Cardiac muscle cell (in vitro differentiated cells and primary cell): ENCODE data around the gene NRIP2. TPM values are rescaled to one million over a fixed set of nuclear protein-coding genes. Genes with fewer than 3 reads are reported as not detected.

Experiments used
- DNase-seq, 2 donors: peaks; one replicate each; pipeline versions ENCODE4 v3.0.0 to v3.0.0-alpha.2; 2010 to 2017; ENCODE audit warnings: low read depth in 1 of 2, low spot score in 1 of 2
- H3K27ac ChIP-seq: fragments of 200-600 bp; sonication (generic); 2 replicates; pipeline ENCODE4 v1.5.1; 2016
- H3K27me3 ChIP-seq: fragments of 200-600 bp; sonication (generic); 2 replicates; pipeline ENCODE4 v1.6.0; 2016; ENCODE audit warnings: control low read depth
- H3K36me3 ChIP-seq: fragments of 200-600 bp; sonication (generic); 2 replicates; pipeline ENCODE4 v1.5.1; 2016; ENCODE audit warnings: control low read depth
- H3K4me1 ChIP-seq: fragments of 200-600 bp; sonication (generic); 2 replicates; pipeline ENCODE4 v1.8.1; 2017; ENCODE audit warnings: low read depth, mild to moderate bottlenecking, mixed run types
- H3K4me3 ChIP-seq: fragments of 200-600 bp; sonication (generic); 2 replicates; pipeline ENCODE4 v1.5.1; 2016; ENCODE audit warnings: mild to moderate bottlenecking
- H3K9me3 ChIP-seq: fragments of 200-600 bp; sonication (generic); 2 replicates; pipeline ENCODE4 v1.5.1; 2017; ENCODE audit warnings: low read depth, mild to moderate bottlenecking, control low read depth
- CTCF ChIP-seq: IDR thresholded peaks from 2 replicates; pipeline ENCODE4 v1.5.1; 2012; ENCODE audit warnings: low read depth, mild to moderate bottlenecking, low read length
- polyA plus RNA-seq: library from polyadenylated mRNA; unstranded; fragments of >200 nt; fragmentation: Nextera tagmentation; extraction: Ambion mirVana; gene quantifications from 2 replicates; pipeline ENCODE4 v1.2.1, GENCODE V29; 2016
- total RNA-seq: library from RNA; depleted of rRNA; stranded (reverse); fragments of >200 nt; gene quantifications from 2 replicates; pipeline ENCODE4 v1.2.3, GENCODE V29; 2016

Gene NRIP2
- total and polyA plus RNA-seq, 2 experiments from 2014 or later, result 1.4 TPM; not detected in 1

- no peak for TF ChIP-seq CTCF
Observed at GRCh38 chr12:2833327-2833726, 1.5 kb downstream of the NRIP2 start.

GRCh38 chr12:2832550-2833127, 2.2 kb downstream of the NRIP2 start:
- DNase-seq, result no peak
- no peak for TF ChIP-seq CTCF
- no peaks in the 10 kb centered on the region for H3K9me3 ChIP-seq
- H3K27me3 ChIP-seq, result no peaks in the 10 kb centered on the region
- H3K36me3 ChIP-seq, result peaks cover 2% of the 10 kb centered on the region
- H3K4me3 ChIP-seq, result no peak overlapping the region
- no peak overlapping the region for H3K27ac ChIP-seq
- H3K4me1 ChIP-seq, result no peaks in the 10 kb centered on the region

More at GRCh38 chr12:2833327-2833726, 1.5 kb downstream of the NRIP2 start:
- no peaks in the 10 kb centered on the region for H3K36me3 ChIP-seq
- H3K9me3 ChIP-seq, result no peaks in the 10 kb centered on the region
- H3K27me3 ChIP-seq, result no peaks in the 10 kb centered on the region
- no peak for DNase-seq
- H3K4me3 ChIP-seq, result no peak overlapping the region
- H3K27ac ChIP-seq, result no peak overlapping the region
- H3K4me1 ChIP-seq, result no peaks in the 10 kb centered on the region

GRCh38 chr12:2829275-2829674, 5.6 kb downstream of the NRIP2 start:
- Histone ChIP-seq H3K4me1 (no peaks in the 10 kb centered on the region), H3K9me3 (no peaks in the 10 kb centered on the region), H3K27me3 (no peaks in the 10 kb centered on the region), H3K4me3 (no peak overlapping the region), H3K27ac (no peak overlapping the region), H3K36me3 (peaks cover 11% of the 10 kb centered on the region)
- no peak for DNase-seq
- TF ChIP-seq CTCF, result no peak

- no peak overlapping the region for H3K27ac ChIP-seq
- no peak for DNase-seq
- no peaks in the 10 kb centered on the region for H3K9me3 ChIP-seq
- no peak for TF ChIP-seq CTCF
- peaks cover 28% of the 10 kb centered on the region for H3K36me3 ChIP-seq
- H3K4me1 ChIP-seq, result no peaks in the 10 kb centered on the region
- H3K27me3 ChIP-seq, result no peaks in the 10 kb centered on the region
- H3K4me3 ChIP-seq, result no peak overlapping the region
Observed at GRCh38 chr12:2826721-2827515, 7.9 kb downstream of the NRIP2 start.

- Histone ChIP-seq H3K9me3 (no peaks in the 10 kb centered on the region), H3K27ac (no peak overlapping the region), H3K27me3 (no peaks in the 10 kb centered on the region), H3K4me3 (no peak overlapping the region), H3K4me1 (no peaks in the 10 kb centered on the region), H3K36me3 (peaks cover 28% of the 10 kb centered on the region)
- no peak for DNase-seq
- no peak for TF ChIP-seq CTCF
Observed at GRCh38 chr12:2826036-2826435, 8.8 kb downstream of the NRIP2 start.
